HEK293 (cell line): ENCODE results near the gene LRRC27.

Experiments used
- CTCF ChIP-seq: fragments of 450-650 bp; formaldehyde crosslinking; IDR thresholded peaks from 2 replicates; pipeline ENCODE4 v1.5.1; 2016; ENCODE audit warnings: missing biosample characterization, missing genetic modification characterization
- PATZ1 ChIP-seq: fragments of 450-650 bp; formaldehyde crosslinking; IDR thresholded peaks from 2 replicates; pipeline ENCODE4 v1.5.1; 2016; ENCODE audit warnings: missing biosample characterization, missing genetic modification characterization
- PRDM10 ChIP-seq: fragments of 450-650 bp; formaldehyde crosslinking; IDR thresholded peaks from 2 replicates; pipeline ENCODE4 v1.5.1; 2016; ENCODE audit warnings: missing biosample characterization, missing genetic modification characterization
- REST ChIP-seq: fragments of 450-650 bp; formaldehyde crosslinking; IDR thresholded peaks from 2 replicates; pipeline ENCODE4 v1.5.1; 2016; ENCODE audit warnings: missing biosample characterization, missing genetic modification characterization
- ZBTB21 ChIP-seq: fragments of 450-650 bp; formaldehyde crosslinking; IDR thresholded peaks from 2 replicates; pipeline ENCODE4 v1.5.1; 2017; ENCODE audit warnings: missing biosample characterization, missing genetic modification characterization
- ZBTB49 ChIP-seq: fragments of 450-650 bp; formaldehyde crosslinking; IDR thresholded peaks from 2 replicates; pipeline ENCODE4 v1.5.1; 2016; ENCODE audit warnings: missing biosample characterization, missing genetic modification characterization, low read depth
- ZFP41 ChIP-seq: fragments of 450-650 bp; formaldehyde crosslinking; IDR thresholded peaks from 2 replicates; pipeline ENCODE4 v1.5.1; 2016; ENCODE audit warnings: missing biosample characterization, missing genetic modification characterization, borderline replicate concordance
- ZNF274 ChIP-seq, 2 experiments: fragments of 200-500 bp in 1 of 2; fragments of 450-650 bp in 1 of 2; sonication (Bioruptor generic) in 1 of 2; formaldehyde crosslinking in 1 of 2; IDR thresholded peaks; 2 replicates each; pipeline versions ENCODE4 v1.5.1 to v1.6.1; 2014 to 2016; ENCODE audit warnings: borderline replicate concordance in 1 of 2, inconsistent platforms in 1 of 2, low read length in 1 of 2, missing biosample characterization in 1 of 2, missing genetic modification characterization in 1 of 2
- ZNF362 ChIP-seq: fragments of 450-650 bp; formaldehyde crosslinking; IDR thresholded peaks from 2 replicates; pipeline ENCODE4 v1.5.1; 2016; ENCODE audit warnings: missing biosample characterization, missing genetic modification characterization
- ZNF513 ChIP-seq: fragments of 450-650 bp; IDR thresholded peaks from 2 replicates; pipeline ENCODE4 v1.5.1; 2018; ENCODE audit warnings: missing biosample characterization, missing genetic modification characterization
- ZNF664 ChIP-seq: fragments of 450-650 bp; formaldehyde crosslinking; IDR thresholded peaks from 2 replicates; pipeline ENCODE4 v1.5.1; 2016; ENCODE audit warnings: missing biosample characterization, missing genetic modification characterization
- ZSCAN30 ChIP-seq: fragments of 450-650 bp; IDR thresholded peaks from 2 replicates; pipeline ENCODE4 v1.5.1; 2018; ENCODE audit warnings: missing biosample characterization, mild to moderate bottlenecking, missing genetic modification characterization, moderate library complexity

- TF ChIP-seq ZBTB49 (tag by site-specific recombination) (no peak), CTCF (no peak), ZNF513 (no peak), PATZ1 (tag by site-specific recombination) (no peak), ZNF274 (IDR thresholded peaks at IDR 0.05; ENCODE audit: low read length) (no peak), ZNF274 (tag by site-specific recombination; IDR thresholded peaks at IDR 0.05; ENCODE audit: borderline replicate concordance) (no peak), ZFP41 (tag by site-specific recombination) (no peak), ZNF664 (tag by site-specific recombination) (no peak), ZSCAN30 (tag by site-specific recombination) (no peak), ZNF362 (tag by site-specific recombination) (no peak), ZBTB21 (tag by site-specific recombination) (no peak), PRDM10 (tag by site-specific recombination) (no peak), REST (tag by site-specific recombination) (no peak)
Measured at GRCh38 chr10:132363921-132364593, 32.1 kb downstream of the LRRC27 start.
